ENCODE data around the gene SYN1.

Gene SYN1

GRCh38 chrX:47579537-47579936 is 40.1 kb downstream of the SYN1 start:
- no peak overlapping the region for H3K9ac ChIP-seq (ENCODE audit: low read length)
- H3K23ac ChIP-seq (ENCODE audit: low read length): no peak overlapping the region
- H3K9me3 ChIP-seq (ENCODE audit: insufficient read depth, low read depth, low read length): peaks cover 3% of the 10 kb centered on the region
- H3K27me3 ChIP-seq (ENCODE audit: insufficient read depth, low read length): no peaks in the 10 kb centered on the region
- no peak overlapping the region for H3K27ac ChIP-seq (ENCODE audit: low read depth, low read length)
- peaks cover 13 to 19% of the 10 kb centered on the region in 2 experiments for H3K4me1 ChIP-seq (ENCODE audit: control insufficient read depth in 1 of 2, insufficient read depth in 2 of 2, low read length in 2 of 2)
- no CpG with 5 or more reads among the region's 9 CpGs for WGBS (ENCODE audit: extremely low coverage, insufficient coverage, insufficient read length)
- H4K12ac ChIP-seq (ENCODE audit: low read depth, low read length): no peak overlapping the region
- DNase-seq: peak; percentile 30 to 53
- H3K79me2 ChIP-seq (ENCODE audit: control insufficient read depth, insufficient read depth, low read length, poor library complexity): peaks cover 2% of the 10 kb centered on the region
- no peaks in the 10 kb centered on the region for H3K36me3 ChIP-seq (ENCODE audit: control insufficient read depth in 1 of 2, insufficient read depth in 2 of 2, low read length in 2 of 2)
- no peak overlapping the region for H2BK120ac ChIP-seq (ENCODE audit: insufficient read depth, low read length, poor library complexity)
- no peak overlapping the region for H3K14ac ChIP-seq (ENCODE audit: low read length)
- no peak overlapping the region for H2BK12ac ChIP-seq (ENCODE audit: low read length)
- no peak overlapping the region for H2AFZ ChIP-seq (ENCODE audit: insufficient read depth, low read length, poor library complexity)
- H3K4me2 ChIP-seq (ENCODE audit: low read length): no peak overlapping the region
- no peak overlapping the region for H3K4me3 ChIP-seq (ENCODE audit: low read depth, low read length)
- peaks cover 13% of the 10 kb centered on the region for H3K79me1 ChIP-seq (ENCODE audit: low read length)
- H2BK5ac ChIP-seq (ENCODE audit: low read depth, low read length, poor library complexity): no peak overlapping the region
- H2AK5ac ChIP-seq (ENCODE audit: low read length): no peak overlapping the region
- H4K91ac ChIP-seq (ENCODE audit: low read depth, low read length): no peak overlapping the region
- H3K4ac ChIP-seq (ENCODE audit: low read depth, low read length): no peak overlapping the region
- no peak overlapping the region for H4K8ac ChIP-seq (ENCODE audit: low read depth, low read length)
- H3K18ac ChIP-seq (ENCODE audit: low read length): no peak overlapping the region

DNA sequence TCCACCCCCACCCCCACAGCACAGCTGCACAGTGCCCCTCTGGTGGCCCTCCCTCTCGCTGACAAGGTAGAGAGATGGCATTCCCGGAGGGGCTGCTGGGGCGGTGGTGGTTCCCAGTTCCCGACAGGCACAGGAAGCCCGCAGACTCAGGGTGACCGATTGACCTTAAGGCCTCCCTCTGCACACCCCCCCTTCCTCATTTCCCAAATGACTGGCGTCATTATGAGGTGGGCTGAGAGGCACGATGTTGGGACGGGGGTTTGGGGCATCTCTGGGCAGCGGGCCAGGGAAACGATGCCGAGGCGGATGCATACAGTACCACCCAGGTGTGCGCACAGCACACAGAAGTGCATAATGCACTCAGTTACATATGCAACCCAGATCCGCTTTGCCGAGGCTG is 41.0 kb downstream of the SYN1 start:
- Histone ChIP-seq H3K4me3 (ENCODE audit: low read depth, low read length) (no peak overlapping the region), H3K18ac (ENCODE audit: low read length) (no peak overlapping the region), H4K12ac (ENCODE audit: low read depth, low read length) (no peak overlapping the region), H3K4ac (ENCODE audit: low read depth, low read length) (no peak overlapping the region), H4K91ac (ENCODE audit: low read depth, low read length) (peak overlapping the region; percentile 57), H3K79me2 (ENCODE audit: control insufficient read depth, insufficient read depth, low read length, poor library complexity) (peaks cover 5% of the 10 kb centered on the region), H2AFZ (ENCODE audit: insufficient read depth, low read length, poor library complexity) (no peak overlapping the region), H3K9ac (ENCODE audit: low read length) (no peak overlapping the region), H2AK5ac (ENCODE audit: low read length) (no peak overlapping the region), H4K8ac (ENCODE audit: low read depth, low read length) (no peak overlapping the region), H3K23ac (ENCODE audit: low read length) (no peak overlapping the region), H3K36me3 (ENCODE audit: control insufficient read depth in 1 of 2, insufficient read depth in 2 of 2, low read length in 2 of 2) (no peaks in the 10 kb centered on the region), H3K27ac (ENCODE audit: low read depth, low read length) (no peak overlapping the region), H2BK12ac (ENCODE audit: low read length) (no peak overlapping the region), H2BK5ac (ENCODE audit: low read depth, low read length, poor library complexity) (no peak overlapping the region), H3K9me3 (ENCODE audit: insufficient read depth, low read depth, low read length) (peaks cover 3% of the 10 kb centered on the region), H3K4me2 (ENCODE audit: low read length) (no peak overlapping the region), H3K27me3 (ENCODE audit: insufficient read depth, low read length) (no peaks in the 10 kb centered on the region), H3K4me1 (ENCODE audit: control insufficient read depth in 1 of 2, insufficient read depth in 2 of 2, low read length in 2 of 2) (peaks cover 16 to 25% of the 10 kb centered on the region in 2 experiments), H2BK120ac (ENCODE audit: insufficient read depth, low read length, poor library complexity) (no peak overlapping the region), H3K14ac (ENCODE audit: low read length) (no peak overlapping the region), H3K79me1 (ENCODE audit: low read length) (peaks cover 20% of the 10 kb centered on the region)
- no CpG with 5 or more reads among the region's 16 CpGs for WGBS (ENCODE audit: extremely low coverage, insufficient coverage, insufficient read length)
- no peak for DNase-seq

- Histone ChIP-seq H3K79me1 (ENCODE audit: low read length) (peaks cover 22% of the 10 kb centered on the region), H3K27ac (ENCODE audit: low read depth, low read length) (no peak overlapping the region), H2AFZ (ENCODE audit: insufficient read depth, low read length, poor library complexity) (no peak overlapping the region), H4K91ac (ENCODE audit: low read depth, low read length) (peak overlapping the region; percentile 57), H4K12ac (ENCODE audit: low read depth, low read length) (no peak overlapping the region), H2BK5ac (ENCODE audit: low read depth, low read length, poor library complexity) (no peak overlapping the region), H3K18ac (ENCODE audit: low read length) (no peak overlapping the region), H3K23ac (ENCODE audit: low read length) (no peak overlapping the region), H3K9me3 (ENCODE audit: insufficient read depth, low read depth, low read length) (no peaks in the 10 kb centered on the region), H3K4me2 (ENCODE audit: low read length) (no peak overlapping the region), H2BK120ac (ENCODE audit: insufficient read depth, low read length, poor library complexity) (peak overlapping the region; percentile 63), H3K4me1 (ENCODE audit: control insufficient read depth in 1 of 2, insufficient read depth in 2 of 2, low read length in 2 of 2) (peaks cover 24 to 30% of the 10 kb centered on the region in 2 experiments), H3K36me3 (ENCODE audit: control insufficient read depth in 1 of 2, insufficient read depth in 2 of 2, low read length in 2 of 2) (no peaks in the 10 kb centered on the region), H3K4me3 (ENCODE audit: low read depth, low read length) (no peak overlapping the region), H4K8ac (ENCODE audit: low read depth, low read length) (no peak overlapping the region), H3K79me2 (ENCODE audit: control insufficient read depth, insufficient read depth, low read length, poor library complexity) (peaks cover 5% of the 10 kb centered on the region), H3K27me3 (ENCODE audit: insufficient read depth, low read length) (no peaks in the 10 kb centered on the region), H3K9ac (ENCODE audit: low read length) (no peak overlapping the region), H3K4ac (ENCODE audit: low read depth, low read length) (peak overlapping the region; percentile 12), H3K14ac (ENCODE audit: low read length) (peak overlapping the region; percentile 29), H2BK12ac (ENCODE audit: low read length) (peak overlapping the region; percentile 82), H2AK5ac (ENCODE audit: low read length) (peak overlapping the region; percentile 15)
- no CpG with 5 or more reads among the region's 3 CpGs for WGBS (ENCODE audit: extremely low coverage, insufficient coverage, insufficient read length)
- no peak for DNase-seq
Observed at GRCh38 chrX:47577901-47578300, 41.8 kb downstream of the SYN1 start.

GRCh38 chrX:47577424-47577823 is 42.2 kb downstream of the SYN1 start:
- Histone ChIP-seq H3K4me2 (ENCODE audit: low read length) (no peak overlapping the region), H3K36me3 (ENCODE audit: control insufficient read depth in 1 of 2, insufficient read depth in 2 of 2, low read length in 2 of 2) (no peaks in the 10 kb centered on the region), H2AFZ (ENCODE audit: insufficient read depth, low read length, poor library complexity) (no peak overlapping the region), H2BK12ac (ENCODE audit: low read length) (peak overlapping the region; percentile 11), H3K79me2 (ENCODE audit: control insufficient read depth, insufficient read depth, low read length, poor library complexity) (peaks cover 4% of the 10 kb centered on the region), H3K9me3 (ENCODE audit: insufficient read depth, low read depth, low read length) (no peaks in the 10 kb centered on the region), H3K27me3 (ENCODE audit: insufficient read depth, low read length) (no peaks in the 10 kb centered on the region), H2BK5ac (ENCODE audit: low read depth, low read length, poor library complexity) (no peak overlapping the region), H2BK120ac (ENCODE audit: insufficient read depth, low read length, poor library complexity) (no peak overlapping the region), H2AK5ac (ENCODE audit: low read length) (no peak overlapping the region), H3K4me3 (ENCODE audit: low read depth, low read length) (no peak overlapping the region), H3K9ac (ENCODE audit: low read length) (no peak overlapping the region), H4K91ac (ENCODE audit: low read depth, low read length) (no peak overlapping the region), H3K4ac (ENCODE audit: low read depth, low read length) (no peak overlapping the region), H3K27ac (ENCODE audit: low read depth, low read length) (no peak overlapping the region), H3K18ac (ENCODE audit: low read length) (no peak overlapping the region), H3K79me1 (ENCODE audit: low read length) (peaks cover 20% of the 10 kb centered on the region), H4K12ac (ENCODE audit: low read depth, low read length) (no peak overlapping the region), H4K8ac (ENCODE audit: low read depth, low read length) (no peak overlapping the region), H3K23ac (ENCODE audit: low read length) (no peak overlapping the region), H3K4me1 (ENCODE audit: control insufficient read depth in 1 of 2, insufficient read depth in 2 of 2, low read length in 2 of 2) (peaks cover 25 to 33% of the 10 kb centered on the region in 2 experiments), H3K14ac (ENCODE audit: low read length) (no peak overlapping the region)
- DNase-seq: no peak
- WGBS (ENCODE audit: extremely low coverage, insufficient coverage, insufficient read length): no CpG with 5 or more reads among the region's 9 CpGs
